ENCODE results near the gene WDR33.

Gene WDR33

GRCh38 chr2:127653421-127654083 lies 157.4 kb downstream of the WDR33 start:
- no peak for TF ChIP-seq JUND (IDR thresholded peaks at IDR 0.05; ENCODE audit: low read depth)
- in situ Hi-C loops (cut with HindIII; ENCODE audit: low pct_unique_long_range_greater_than_20kb, low sequenced_read_pairs), result no loop called here
- DNase-seq (ENCODE audit: low read depth in 1 of 2, low spot score in 1 of 2), result no peak

GRCh38 chr2:127652786-127653357 lies 158.1 kb downstream of the WDR33 start:
- no peak for TF ChIP-seq JUND (IDR thresholded peaks at IDR 0.05; ENCODE audit: low read depth)
- in situ Hi-C loops (cut with HindIII; ENCODE audit: low pct_unique_long_range_greater_than_20kb, low sequenced_read_pairs), result no loop called here
- DNase-seq (ENCODE audit: low read depth in 1 of 2, low spot score in 1 of 2), result no peak

GRCh38 chr2:127651971-127652550 lies 158.9 kb downstream of the WDR33 start:
- in situ Hi-C loops (cut with HindIII; ENCODE audit: low pct_unique_long_range_greater_than_20kb, low sequenced_read_pairs), result no loop called here
- no peak for DNase-seq (ENCODE audit: low read depth in 1 of 2, low spot score in 1 of 2)

GRCh38 chr2:127651381-127651809 lies 159.6 kb downstream of the WDR33 start:
- in situ Hi-C loops (cut with HindIII; ENCODE audit: low pct_unique_long_range_greater_than_20kb, low sequenced_read_pairs), result no loop called here
- TF ChIP-seq JUND (IDR thresholded peaks at IDR 0.05; ENCODE audit: low read depth), result no peak
- no peak for DNase-seq (ENCODE audit: low read depth in 1 of 2, low spot score in 1 of 2)

More at GRCh38 chr2:127651971-127652550, 158.9 kb downstream of the WDR33 start:
- no peak for TF ChIP-seq JUND (IDR thresholded peaks at IDR 0.05; ENCODE audit: low read depth)
